K562 (cell line): ENCODE measurements around the gene GCN1. TPM values are rescaled to one million over a fixed set of nuclear protein-coding genes. Genes with fewer than 3 reads are reported as not detected.
A peak's percentile ranks its signal among the peaks of the same experiment; 100 is the strongest.

Experiments
- HDAC2 ChIP-seq: fragments of 450-650 bp; IDR thresholded peaks from 2 replicates; pipeline ENCODE4 v1.6.1; 2016; ENCODE audit warnings: mild to moderate bottlenecking
- MTF1 ChIP-seq: fragments of 250-450 bp; sonication (Bioruptor Pico); IDR thresholded peaks from 2 replicates; pipeline ENCODE4 v1.9.0; 2021; ENCODE audit warnings: moderate library complexity, mild to moderate bottlenecking, inconsistent platforms, borderline replicate concordance
- NEUROD1 ChIP-seq: fragments of 150-350 bp; IDR thresholded peaks from 2 replicates; pipeline ENCODE4 v1.6.1; 2014; ENCODE audit warnings: borderline replicate concordance, low read length, low read depth; ENCODE audit not compliant: partially characterized antibody
- NFATC3 ChIP-seq: fragments of 450-650 bp; IDR thresholded peaks from 2 replicates; pipeline ENCODE4 v1.6.1; 2017; ENCODE audit warnings: mild to moderate bottlenecking
- SAFB ChIP-seq: fragments of 200-400 bp; formaldehyde crosslinking; IDR thresholded peaks from 2 replicates; pipeline ENCODE4 v1.6.1; 2017; ENCODE audit warnings: low read depth, low read length, borderline replicate concordance
- SIRT6 ChIP-seq: IDR thresholded peaks from one replicate; pipeline ENCODE4 v1.6.1; 2012; ENCODE audit warnings: low read depth, mild to moderate bottlenecking, control low read depth, inconsistent platforms, low read length, moderate library complexity
- TEAD2 ChIP-seq: fragments of 450-650 bp; IDR thresholded peaks from 2 replicates; pipeline ENCODE4 v1.6.1; 2016; ENCODE audit warnings: missing genetic modification characterization, control low read depth, missing compliant biosample characterization
- polyA plus RNA-seq, 8 experiments: library from polyadenylated mRNA; depleted of rRNA in 4 of 8; stranded (reverse) in 5 of 8; unstranded in 3 of 8; fragments of >200 nt; fragmentation: Nextera tagmentation in 2 of 8; fragmentation: Illumina TruSeq in 1 of 8; extraction: Ambion mirVana in 2 of 8; extraction: Trizol in 1 of 8; gene quantifications; 2 replicates each; pipeline versions ENCODE4 v1.2.1 to v1.2.3, GENCODE V29; 2011 to 2014; ENCODE audit warnings: inconsistent platforms in 1 of 8, missing spikeins in 1 of 8
- total RNA-seq, 7 experiments: library from RNA; depleted of rRNA in 6 of 7; stranded (reverse); fragments of >200 nt in 6 of 7; fragmentation: Illumina TruSeq in 2 of 7; extraction: Trizol in 2 of 7; gene quantifications; 2 replicates each; pipeline versions ENCODE4 v1.2.1 to v1.2.3, GENCODE V29; 2011 to 2021; ENCODE audit warnings: low replicate concordance in 1 of 7
- TF ChIP-seq, protein P1 (sequence below): fragments of 450-650 bp; IDR thresholded peaks from 2 replicates; pipeline ENCODE4 v1.6.1; 2018; ENCODE audit not compliant: partially characterized antibody
- TF ChIP-seq, protein P2 (sequence below): fragments of 450-650 bp; IDR thresholded peaks from 2 replicates; pipeline ENCODE4 v1.6.1; 2016; ENCODE audit warnings: missing biosample characterization, missing genetic modification characterization
- TF ChIP-seq, protein P3 (sequence below): fragments of 200-600 bp; sonication (generic); IDR thresholded peaks from one replicate; pipeline ENCODE4 v1.6.1; 2012; ENCODE audit warnings: mild to moderate bottlenecking, low read depth, low read length, inconsistent platforms

Gene GCN1
- total and polyA plus RNA-seq, 9 of the 15 experiments (the other 6 are each of a cell fraction or from before 2014, with no cell fraction given) = 11.9 to 190 (median 51.7) TPM

DNA sequence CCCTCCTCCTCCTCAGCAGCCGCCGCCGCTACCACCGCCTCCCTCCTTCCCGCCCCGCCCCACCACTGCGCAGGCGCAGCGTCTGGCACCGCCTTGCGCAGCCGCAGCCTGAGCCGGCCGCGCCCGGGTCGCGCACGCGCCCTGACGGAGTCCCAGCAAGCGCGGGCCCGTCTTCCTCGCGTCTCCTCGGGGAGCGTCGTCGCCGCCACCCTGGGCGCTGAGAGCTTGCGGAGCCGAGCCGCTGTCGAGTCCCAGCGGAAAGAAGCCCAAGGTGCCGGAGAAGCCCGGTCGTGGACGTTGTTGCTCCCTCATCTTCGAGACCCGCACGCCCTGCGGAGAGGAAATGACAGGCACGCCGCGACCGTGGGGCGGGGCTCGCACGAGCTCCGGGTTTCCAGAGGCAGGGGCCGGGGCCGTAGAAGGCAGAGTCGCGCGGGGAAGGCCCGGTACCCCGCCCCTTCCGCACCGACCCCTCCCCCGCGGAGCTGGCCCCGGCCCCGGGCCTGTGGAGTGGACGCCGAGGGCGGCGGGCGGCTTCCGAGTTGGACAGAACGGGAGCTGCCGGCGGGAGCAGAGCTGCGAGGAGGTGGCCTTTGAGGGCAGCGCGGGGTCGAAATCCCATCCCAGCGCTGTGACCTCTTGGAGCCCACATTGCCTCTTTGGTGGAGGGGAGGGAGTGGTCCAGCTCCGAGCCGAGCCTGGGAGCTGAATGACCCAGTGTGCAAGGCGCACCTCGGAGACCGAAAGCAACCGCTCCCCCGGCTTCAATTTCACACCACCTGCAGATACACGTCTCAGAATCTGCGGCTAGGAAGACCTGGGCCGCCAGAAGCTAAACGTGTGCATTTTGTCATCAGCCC, 77.5 kb downstream of the GCN1 start (continued):
- TF ChIP-seq, protein P1, sequence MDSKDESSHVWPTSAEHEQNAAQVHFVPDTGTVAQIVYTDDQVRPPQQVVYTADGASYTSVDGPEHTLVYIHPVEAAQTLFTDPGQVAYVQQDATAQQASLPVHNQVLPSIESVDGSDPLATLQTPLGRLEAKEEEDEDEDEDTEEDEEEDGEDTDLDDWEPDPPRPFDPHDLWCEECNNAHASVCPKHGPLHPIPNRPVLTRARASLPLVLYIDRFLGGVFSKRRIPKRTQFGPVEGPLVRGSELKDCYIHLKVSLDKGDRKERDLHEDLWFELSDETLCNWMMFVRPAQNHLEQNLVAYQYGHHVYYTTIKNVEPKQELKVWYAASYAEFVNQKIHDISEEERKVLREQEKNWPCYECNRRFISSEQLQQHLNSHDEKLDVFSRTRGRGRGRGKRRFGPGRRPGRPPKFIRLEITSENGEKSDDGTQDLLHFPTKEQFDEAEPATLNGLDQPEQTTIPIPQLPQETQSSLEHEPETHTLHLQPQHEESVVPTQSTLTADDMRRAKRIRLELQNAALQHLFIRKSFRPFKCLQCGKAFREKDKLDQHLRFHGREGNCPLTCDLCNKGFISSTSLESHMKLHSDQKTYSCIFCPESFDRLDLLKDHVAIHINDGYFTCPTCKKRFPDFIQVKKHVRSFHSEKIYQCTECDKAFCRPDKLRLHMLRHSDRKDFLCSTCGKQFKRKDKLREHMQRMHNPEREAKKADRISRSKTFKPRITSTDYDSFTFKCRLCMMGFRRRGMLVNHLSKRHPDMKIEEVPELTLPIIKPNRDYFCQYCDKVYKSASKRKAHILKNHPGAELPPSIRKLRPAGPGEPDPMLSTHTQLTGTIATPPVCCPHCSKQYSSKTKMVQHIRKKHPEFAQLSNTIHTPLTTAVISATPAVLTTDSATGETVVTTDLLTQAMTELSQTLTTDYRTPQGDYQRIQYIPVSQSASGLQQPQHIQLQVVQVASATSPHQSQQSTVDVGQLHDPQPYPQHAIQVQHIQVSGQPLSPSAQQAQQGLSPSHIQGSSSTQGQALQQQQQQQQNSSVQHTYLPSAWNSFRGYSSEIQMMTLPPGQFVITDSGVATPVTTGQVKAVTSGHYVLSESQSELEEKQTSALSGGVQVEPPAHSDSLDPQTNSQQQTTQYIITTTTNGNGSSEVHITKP = no peak
- TF ChIP-seq MTF1 (CRISPR knock-in tag) (no peak), TEAD2 (tag) (no peak), SIRT6 (no peak), SAFB (peak; percentile 62; the same call in 1 of the 2 replicates), HDAC2 (peak; percentile 55; the same call in 1 of the 2 replicates), NEUROD1 (no peak), NFATC3 (no peak)
- TF ChIP-seq, protein P2, sequence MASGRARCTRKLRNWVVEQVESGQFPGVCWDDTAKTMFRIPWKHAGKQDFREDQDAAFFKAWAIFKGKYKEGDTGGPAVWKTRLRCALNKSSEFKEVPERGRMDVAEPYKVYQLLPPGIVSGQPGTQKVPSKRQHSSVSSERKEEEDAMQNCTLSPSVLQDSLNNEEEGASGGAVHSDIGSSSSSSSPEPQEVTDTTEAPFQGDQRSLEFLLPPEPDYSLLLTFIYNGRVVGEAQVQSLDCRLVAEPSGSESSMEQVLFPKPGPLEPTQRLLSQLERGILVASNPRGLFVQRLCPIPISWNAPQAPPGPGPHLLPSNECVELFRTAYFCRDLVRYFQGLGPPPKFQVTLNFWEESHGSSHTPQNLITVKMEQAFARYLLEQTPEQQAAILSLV (tag) = no peak
- TF ChIP-seq, protein P3, sequence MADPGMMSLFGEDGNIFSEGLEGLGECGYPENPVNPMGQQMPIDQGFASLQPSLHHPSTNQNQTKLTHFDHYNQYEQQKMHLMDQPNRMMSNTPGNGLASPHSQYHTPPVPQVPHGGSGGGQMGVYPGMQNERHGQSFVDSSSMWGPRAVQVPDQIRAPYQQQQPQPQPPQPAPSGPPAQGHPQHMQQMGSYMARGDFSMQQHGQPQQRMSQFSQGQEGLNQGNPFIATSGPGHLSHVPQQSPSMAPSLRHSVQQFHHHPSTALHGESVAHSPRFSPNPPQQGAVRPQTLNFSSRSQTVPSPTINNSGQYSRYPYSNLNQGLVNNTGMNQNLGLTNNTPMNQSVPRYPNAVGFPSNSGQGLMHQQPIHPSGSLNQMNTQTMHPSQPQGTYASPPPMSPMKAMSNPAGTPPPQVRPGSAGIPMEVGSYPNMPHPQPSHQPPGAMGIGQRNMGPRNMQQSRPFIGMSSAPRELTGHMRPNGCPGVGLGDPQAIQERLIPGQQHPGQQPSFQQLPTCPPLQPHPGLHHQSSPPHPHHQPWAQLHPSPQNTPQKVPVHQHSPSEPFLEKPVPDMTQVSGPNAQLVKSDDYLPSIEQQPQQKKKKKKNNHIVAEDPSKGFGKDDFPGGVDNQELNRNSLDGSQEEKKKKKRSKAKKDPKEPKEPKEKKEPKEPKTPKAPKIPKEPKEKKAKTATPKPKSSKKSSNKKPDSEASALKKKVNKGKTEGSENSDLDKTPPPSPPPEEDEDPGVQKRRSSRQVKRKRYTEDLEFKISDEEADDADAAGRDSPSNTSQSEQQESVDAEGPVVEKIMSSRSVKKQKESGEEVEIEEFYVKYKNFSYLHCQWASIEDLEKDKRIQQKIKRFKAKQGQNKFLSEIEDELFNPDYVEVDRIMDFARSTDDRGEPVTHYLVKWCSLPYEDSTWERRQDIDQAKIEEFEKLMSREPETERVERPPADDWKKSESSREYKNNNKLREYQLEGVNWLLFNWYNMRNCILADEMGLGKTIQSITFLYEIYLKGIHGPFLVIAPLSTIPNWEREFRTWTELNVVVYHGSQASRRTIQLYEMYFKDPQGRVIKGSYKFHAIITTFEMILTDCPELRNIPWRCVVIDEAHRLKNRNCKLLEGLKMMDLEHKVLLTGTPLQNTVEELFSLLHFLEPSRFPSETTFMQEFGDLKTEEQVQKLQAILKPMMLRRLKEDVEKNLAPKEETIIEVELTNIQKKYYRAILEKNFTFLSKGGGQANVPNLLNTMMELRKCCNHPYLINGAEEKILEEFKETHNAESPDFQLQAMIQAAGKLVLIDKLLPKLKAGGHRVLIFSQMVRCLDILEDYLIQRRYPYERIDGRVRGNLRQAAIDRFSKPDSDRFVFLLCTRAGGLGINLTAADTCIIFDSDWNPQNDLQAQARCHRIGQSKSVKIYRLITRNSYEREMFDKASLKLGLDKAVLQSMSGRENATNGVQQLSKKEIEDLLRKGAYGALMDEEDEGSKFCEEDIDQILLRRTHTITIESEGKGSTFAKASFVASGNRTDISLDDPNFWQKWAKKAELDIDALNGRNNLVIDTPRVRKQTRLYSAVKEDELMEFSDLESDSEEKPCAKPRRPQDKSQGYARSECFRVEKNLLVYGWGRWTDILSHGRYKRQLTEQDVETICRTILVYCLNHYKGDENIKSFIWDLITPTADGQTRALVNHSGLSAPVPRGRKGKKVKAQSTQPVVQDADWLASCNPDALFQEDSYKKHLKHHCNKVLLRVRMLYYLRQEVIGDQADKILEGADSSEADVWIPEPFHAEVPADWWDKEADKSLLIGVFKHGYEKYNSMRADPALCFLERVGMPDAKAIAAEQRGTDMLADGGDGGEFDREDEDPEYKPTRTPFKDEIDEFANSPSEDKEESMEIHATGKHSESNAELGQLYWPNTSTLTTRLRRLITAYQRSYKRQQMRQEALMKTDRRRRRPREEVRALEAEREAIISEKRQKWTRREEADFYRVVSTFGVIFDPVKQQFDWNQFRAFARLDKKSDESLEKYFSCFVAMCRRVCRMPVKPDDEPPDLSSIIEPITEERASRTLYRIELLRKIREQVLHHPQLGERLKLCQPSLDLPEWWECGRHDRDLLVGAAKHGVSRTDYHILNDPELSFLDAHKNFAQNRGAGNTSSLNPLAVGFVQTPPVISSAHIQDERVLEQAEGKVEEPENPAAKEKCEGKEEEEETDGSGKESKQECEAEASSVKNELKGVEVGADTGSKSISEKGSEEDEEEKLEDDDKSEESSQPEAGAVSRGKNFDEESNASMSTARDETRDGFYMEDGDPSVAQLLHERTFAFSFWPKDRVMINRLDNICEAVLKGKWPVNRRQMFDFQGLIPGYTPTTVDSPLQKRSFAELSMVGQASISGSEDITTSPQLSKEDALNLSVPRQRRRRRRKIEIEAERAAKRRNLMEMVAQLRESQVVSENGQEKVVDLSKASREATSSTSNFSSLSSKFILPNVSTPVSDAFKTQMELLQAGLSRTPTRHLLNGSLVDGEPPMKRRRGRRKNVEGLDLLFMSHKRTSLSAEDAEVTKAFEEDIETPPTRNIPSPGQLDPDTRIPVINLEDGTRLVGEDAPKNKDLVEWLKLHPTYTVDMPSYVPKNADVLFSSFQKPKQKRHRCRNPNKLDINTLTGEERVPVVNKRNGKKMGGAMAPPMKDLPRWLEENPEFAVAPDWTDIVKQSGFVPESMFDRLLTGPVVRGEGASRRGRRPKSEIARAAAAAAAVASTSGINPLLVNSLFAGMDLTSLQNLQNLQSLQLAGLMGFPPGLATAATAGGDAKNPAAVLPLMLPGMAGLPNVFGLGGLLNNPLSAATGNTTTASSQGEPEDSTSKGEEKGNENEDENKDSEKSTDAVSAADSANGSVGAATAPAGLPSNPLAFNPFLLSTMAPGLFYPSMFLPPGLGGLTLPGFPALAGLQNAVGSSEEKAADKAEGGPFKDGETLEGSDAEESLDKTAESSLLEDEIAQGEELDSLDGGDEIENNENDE = no peak
